Measurements from ENCODE around the gene AARSD1. TPM values are rescaled to one million over a fixed set of nuclear protein-coding genes. Genes with fewer than 3 reads are reported as not detected.

The AARSD1 gene
- total and polyA plus RNA-seq, 2 donors (not counting 1 experiment from before 2014, with no cell fraction given), result 56.5 to 60.0 TPM

DNA sequence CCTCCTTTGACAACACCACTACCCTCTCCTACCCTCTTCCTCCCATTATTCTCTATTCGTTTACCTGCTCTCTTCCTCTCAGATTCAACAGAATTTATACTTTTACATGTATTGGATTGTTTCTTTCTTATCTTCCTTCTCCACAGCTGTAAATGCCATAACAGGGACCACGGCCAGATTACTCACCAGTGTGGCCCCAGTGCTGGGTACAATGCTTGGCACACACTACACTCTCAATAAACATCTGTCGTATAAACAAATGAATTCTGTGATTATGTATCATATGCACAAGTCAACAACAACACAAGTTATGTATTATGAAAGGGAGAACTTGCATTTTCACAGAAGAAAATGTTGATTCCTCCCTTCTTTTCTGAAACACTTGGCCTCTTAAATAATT, 20.0 kb downstream of the AARSD1 start:
- DNase-seq (no peak), ATAC-seq (ENCODE audit: low read depth) (no peak)
- no peaks in the 10 kb centered on the region for H3K27me3 Mint-ChIP-seq
- Histone ChIP-seq H3K27ac (ENCODE audit: low read length in 2 of 2) (no peak overlapping the region), H3K9me3 (ENCODE audit: control extremely low read depth in 1 of 3, control insufficient read depth in 2 of 3, insufficient read depth in 1 of 3, low read length in 2 of 3) (no peaks in the 10 kb centered on the region), H3K4me2 (replicated peaks; ENCODE audit: low read depth, low read length, poor library complexity, severe bottlenecking) (no peak overlapping the region), H3K4me1 (ENCODE audit: control insufficient read depth in 2 of 2, insufficient read depth in 2 of 2, low read length in 2 of 2) (no peaks in the 10 kb centered on the region), H4K20me1 (ENCODE audit: control insufficient read depth, insufficient read depth, low read length, poor library complexity, severe bottlenecking) (no peaks in the 10 kb centered on the region), H2AFZ (ENCODE audit: insufficient read depth, low read depth, low read length, poor library complexity, severe bottlenecking) (no peak overlapping the region), H3K27me3 (replicated peaks in 1 of 4; ENCODE audit: control extremely low read depth in 1 of 4, control insufficient read depth in 3 of 4, insufficient read depth in 4 of 4, low read length in 3 of 4) (peaks cover 0 to 6% (median 1%) of the 10 kb centered on the region in 4 experiments), H3K36me3 (replicated peaks in 1 of 2; ENCODE audit: control extremely low read depth in 1 of 2, control insufficient read depth in 1 of 2, extremely low read depth in 1 of 2, insufficient read depth in 2 of 2, low read length in 1 of 2) (peaks cover 0 to under 1% of the 10 kb centered on the region in 2 experiments), H3K9ac (ENCODE audit: low read length) (no peak overlapping the region), H3K4me3 (ENCODE audit: control extremely low read depth in 1 of 5, extremely low read depth in 1 of 5, insufficient read depth in 1 of 5, low read depth in 2 of 5, low read length in 4 of 5) (no peak overlapping the region), H3K79me2 (ENCODE audit: control insufficient read depth, insufficient read depth, low read length) (no peaks in the 10 kb centered on the region)
- no peaks in the 10 kb centered on the region for H3K4me1 Mint-ChIP-seq
- CTCF ChIA-PET, result no interaction called here
- no peaks in the 10 kb centered on the region for H3K9me3 Mint-ChIP-seq (ENCODE audit: insufficient read depth)
- no peak overlapping the region for H3K4me3 Mint-ChIP-seq
- TF ChIP-seq EZH2 (IDR thresholded peaks at IDR 0.05; ENCODE audit: borderline replicate concordance, insufficient read depth, low read depth, low read length, poor library complexity, severe bottlenecking), result no peak
- TF ChIP-seq CTCF (IDR thresholded peaks at IDR 0.05), result no peak
- WGBS (ENCODE audit: insufficient coverage), result no CpG with 5 or more reads among the region's 3 CpGs
- intact Hi-C loops (cut with micrococcal nuclease), result no loop called here
- POLR2A ChIA-PET, result no interaction called here
- no peak overlapping the region for H3K27ac Mint-ChIP-seq

- no peaks in the 10 kb centered on the region for H3K4me1 ChIP-seq (ENCODE audit: control insufficient read depth in 2 of 2, insufficient read depth in 2 of 2, low read length in 2 of 2)
- H3K9me3 Mint-ChIP-seq (ENCODE audit: insufficient read depth), result no peaks in the 10 kb centered on the region
- ATAC-seq (ENCODE audit: low read depth) (peak; percentile 45), DNase-seq (peak; percentile 48)
- H4K20me1 ChIP-seq (ENCODE audit: control insufficient read depth, insufficient read depth, low read length, poor library complexity, severe bottlenecking), result no peaks in the 10 kb centered on the region
- H3K27ac ChIP-seq (ENCODE audit: low read length in 2 of 2), result no peak overlapping the region
- H2AFZ ChIP-seq (ENCODE audit: insufficient read depth, low read depth, low read length, poor library complexity, severe bottlenecking), result no peak overlapping the region
- H3K4me3 ChIP-seq (ENCODE audit: control extremely low read depth in 1 of 5, extremely low read depth in 1 of 5, insufficient read depth in 1 of 5, low read depth in 2 of 5, low read length in 4 of 5), result no peak overlapping the region
- intact Hi-C loops (cut with micrococcal nuclease), result loop anchor here (1.0 to 10.0 kb wide), 3 partner anchors 93 to 360 kb away; partner anchors contain the start of gene AOC2
- H3K4me1 Mint-ChIP-seq, result no peaks in the 10 kb centered on the region
- H3K9ac ChIP-seq (ENCODE audit: low read length), result no peak overlapping the region
- H3K9me3 ChIP-seq (ENCODE audit: control extremely low read depth in 1 of 3, control insufficient read depth in 2 of 3, insufficient read depth in 1 of 3, low read length in 2 of 3), result no peaks in the 10 kb centered on the region
- H3K4me2 ChIP-seq (replicated peaks; ENCODE audit: low read depth, low read length, poor library complexity, severe bottlenecking), result no peak overlapping the region
- H3K27me3 ChIP-seq (replicated peaks in 1 of 4; ENCODE audit: control extremely low read depth in 1 of 4, control insufficient read depth in 3 of 4, insufficient read depth in 4 of 4, low read length in 3 of 4), result peaks cover 0 to 6% (median 1%) of the 10 kb centered on the region in 4 experiments
- WGBS (ENCODE audit: insufficient coverage), result 33% methylated on average over 3 of the region's 9 CpGs
- TF ChIP-seq CTCF (IDR thresholded peaks at IDR 0.05) (peak; percentile 54), EZH2 (IDR thresholded peaks at IDR 0.05; ENCODE audit: borderline replicate concordance, insufficient read depth, low read depth, low read length, poor library complexity, severe bottlenecking) (no peak)
- no peaks in the 10 kb centered on the region for H3K27me3 Mint-ChIP-seq
- H3K79me2 ChIP-seq (ENCODE audit: control insufficient read depth, insufficient read depth, low read length), result no peaks in the 10 kb centered on the region
- H3K27ac Mint-ChIP-seq, result no peak overlapping the region
- H3K4me3 Mint-ChIP-seq, result no peak overlapping the region
- ChIA-PET CTCF (interaction anchor here (0.8 to 2.3 kb wide), 7 partner anchors 9 to 411 kb away, joined by 3 to 6 read pairs (median 3); no protein-coding TSS in a partner anchor), POLR2A (interaction anchor here (0.6 kb wide), 1 partner anchor 46 kb away, joined by 8 read pairs; no protein-coding TSS in a partner anchor)
- no peaks in the 10 kb centered on the region for H3K36me3 ChIP-seq (replicated peaks in 1 of 2; ENCODE audit: control extremely low read depth in 1 of 2, control insufficient read depth in 1 of 2, extremely low read depth in 1 of 2, insufficient read depth in 2 of 2, low read length in 1 of 2)
Measured at GRCh38 chr17:42937712-42938596, 26.3 kb downstream of the AARSD1 start.

All from B cell (primary cell).